ENCODE data around the gene CCNK. TPM values are rescaled to one million over a fixed set of nuclear protein-coding genes. Genes with fewer than 3 reads are reported as not detected.

The CCNK gene
- total RNA-seq, 4 donors from 2014 or later: 15.0 to 35.3 (median 19.1) TPM

DNA sequence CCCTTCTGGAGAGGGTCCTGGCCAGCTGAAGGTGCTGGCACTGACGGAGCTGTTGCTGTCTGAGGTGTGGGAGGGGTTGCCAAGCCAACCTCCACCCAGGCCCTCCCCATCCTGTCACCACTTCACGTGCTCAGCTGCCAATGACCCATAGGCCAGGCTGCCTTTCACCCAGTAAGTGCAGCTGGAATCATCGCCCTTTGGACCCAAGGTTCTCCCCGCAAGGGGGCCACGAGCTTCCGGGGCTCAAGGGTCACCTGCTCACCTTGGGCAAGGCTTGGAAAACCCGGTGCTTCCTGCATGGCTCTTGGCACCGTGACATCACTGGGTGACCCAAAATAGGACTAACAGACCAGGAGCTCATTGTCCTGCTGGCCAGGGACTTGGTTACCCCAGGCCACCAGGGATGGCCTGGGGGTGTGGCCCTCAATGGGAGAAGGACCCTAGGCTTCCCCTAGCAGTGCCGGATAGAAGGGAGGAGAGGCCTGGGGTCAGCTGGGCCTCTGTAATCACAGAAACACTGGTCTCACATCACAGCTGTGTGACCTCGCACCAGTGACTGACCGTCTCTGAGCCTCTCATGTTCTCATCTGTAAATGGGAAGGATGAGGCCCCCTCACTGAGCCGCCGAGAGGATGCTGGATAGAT, 71.5 kb downstream of the CCNK start:
- no peak overlapping the region for H3K27ac ChIP-seq
- no peak for DNase-seq
- ATAC-seq: no peak

DNA sequence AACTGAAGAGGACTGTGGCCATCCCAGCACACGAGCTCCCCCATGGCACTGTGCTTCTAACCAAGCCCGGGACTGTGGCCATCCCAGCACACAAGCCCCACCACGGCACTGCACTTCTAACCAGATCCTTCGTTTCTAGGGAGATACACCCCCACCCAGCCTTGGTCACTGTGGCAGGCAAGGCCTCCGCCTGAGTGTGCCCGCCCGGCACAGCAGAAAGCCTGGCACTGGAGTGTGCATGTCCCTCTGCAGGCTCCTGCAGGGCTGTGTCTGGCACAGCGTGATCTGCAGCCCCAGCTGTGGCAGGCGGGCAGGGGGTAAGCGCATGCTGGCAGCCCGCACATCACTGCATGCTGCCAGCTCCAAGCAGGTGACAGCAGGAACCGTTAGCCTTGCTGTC, 73.0 kb downstream of the CCNK start:
- Histone ChIP-seq H3K9me3 (no peaks in the 10 kb centered on the region), H3K4me1 (no peaks in the 10 kb centered on the region), H3K36me3 (no peaks in the 10 kb centered on the region), H3K27me3 (no peaks in the 10 kb centered on the region), H3K27ac (no peak overlapping the region), H3K4me3 (no peak overlapping the region)
- in situ Hi-C loops (cut with MboI; ENCODE audit: low sequenced_read_pairs in 4 of 4) (no loop called here), intact Hi-C loops (cut with DNase I; ENCODE audit: low total_unique reads) (no loop called here)
- DNase-seq: no peak
- ATAC-seq: no peak
- no peak for TF ChIP-seq POLR2A (IDR thresholded peaks at IDR 0.05)
- TF ChIP-seq, protein P1, sequence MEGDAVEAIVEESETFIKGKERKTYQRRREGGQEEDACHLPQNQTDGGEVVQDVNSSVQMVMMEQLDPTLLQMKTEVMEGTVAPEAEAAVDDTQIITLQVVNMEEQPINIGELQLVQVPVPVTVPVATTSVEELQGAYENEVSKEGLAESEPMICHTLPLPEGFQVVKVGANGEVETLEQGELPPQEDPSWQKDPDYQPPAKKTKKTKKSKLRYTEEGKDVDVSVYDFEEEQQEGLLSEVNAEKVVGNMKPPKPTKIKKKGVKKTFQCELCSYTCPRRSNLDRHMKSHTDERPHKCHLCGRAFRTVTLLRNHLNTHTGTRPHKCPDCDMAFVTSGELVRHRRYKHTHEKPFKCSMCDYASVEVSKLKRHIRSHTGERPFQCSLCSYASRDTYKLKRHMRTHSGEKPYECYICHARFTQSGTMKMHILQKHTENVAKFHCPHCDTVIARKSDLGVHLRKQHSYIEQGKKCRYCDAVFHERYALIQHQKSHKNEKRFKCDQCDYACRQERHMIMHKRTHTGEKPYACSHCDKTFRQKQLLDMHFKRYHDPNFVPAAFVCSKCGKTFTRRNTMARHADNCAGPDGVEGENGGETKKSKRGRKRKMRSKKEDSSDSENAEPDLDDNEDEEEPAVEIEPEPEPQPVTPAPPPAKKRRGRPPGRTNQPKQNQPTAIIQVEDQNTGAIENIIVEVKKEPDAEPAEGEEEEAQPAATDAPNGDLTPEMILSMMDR (IDR thresholded peaks at IDR 0.05 in 4 of 5, conservative IDR thresholded peaks at IDR 0.05 in 1 of 5): no peak

More for the DNA sequence above, 71.5 kb downstream of the CCNK start:
- intact Hi-C loops (cut with DNase I; ENCODE audit: low total_unique reads) (no loop called here), in situ Hi-C loops (cut with MboI; ENCODE audit: low sequenced_read_pairs in 4 of 4) (no loop called here)
- Histone ChIP-seq H3K36me3 (no peaks in the 10 kb centered on the region), H3K4me3 (no peak overlapping the region), H3K9me3 (no peaks in the 10 kb centered on the region), H3K4me1 (no peaks in the 10 kb centered on the region), H3K27me3 (no peaks in the 10 kb centered on the region)
- TF ChIP-seq, protein P1 (IDR thresholded peaks at IDR 0.05 in 4 of 5, conservative IDR thresholded peaks at IDR 0.05 in 1 of 5): no peak

DNA sequence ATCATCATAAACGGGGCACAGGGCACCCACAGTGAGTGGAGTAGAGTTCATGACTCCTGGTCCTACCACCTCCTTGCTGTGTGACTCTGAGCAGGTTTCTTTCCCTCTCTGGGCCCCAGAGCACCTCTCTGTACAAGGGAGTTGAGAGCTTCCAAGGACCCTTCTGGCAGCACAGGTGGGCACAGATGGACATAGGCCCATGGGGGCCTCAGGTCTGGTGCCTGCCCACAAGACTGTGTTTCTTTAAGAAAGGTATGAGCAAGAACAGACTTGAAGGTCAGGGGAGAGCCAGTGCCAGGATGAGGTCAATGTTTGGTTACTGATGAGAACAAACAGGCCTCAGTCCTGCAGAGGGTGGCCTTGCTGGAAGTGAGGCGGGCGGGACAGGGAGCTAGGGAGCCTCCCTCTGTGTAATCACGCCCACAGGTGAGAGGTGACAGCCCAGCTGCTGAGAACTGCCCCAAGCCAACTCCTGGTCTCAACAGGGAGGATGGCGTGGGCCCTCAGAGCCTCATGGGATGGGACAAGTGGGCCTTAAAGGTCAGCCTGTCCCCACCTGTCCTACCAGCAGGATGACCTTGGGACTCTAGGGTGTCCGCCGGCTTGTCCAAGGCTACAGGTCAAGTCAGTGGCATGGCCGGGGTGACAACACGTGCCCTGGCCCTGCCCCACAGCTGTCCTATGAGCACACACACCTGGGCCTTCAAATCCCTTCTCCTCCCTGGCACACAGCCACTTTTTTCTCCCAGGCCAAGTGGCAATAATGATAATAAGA, 73.7 kb downstream of the CCNK start:
- no peaks in the 10 kb centered on the region for H3K27me3 ChIP-seq
- H3K27ac ChIP-seq: no peak overlapping the region
- no peak overlapping the region for H3K4me3 ChIP-seq
- intact Hi-C loops (cut with DNase I; ENCODE audit: low total_unique reads) (no loop called here), in situ Hi-C loops (cut with MboI; ENCODE audit: low sequenced_read_pairs in 4 of 4) (no loop called here)
- TF ChIP-seq, protein P1 (IDR thresholded peaks at IDR 0.05 in 4 of 5, conservative IDR thresholded peaks at IDR 0.05 in 1 of 5): no peak
- TF ChIP-seq POLR2A (IDR thresholded peaks at IDR 0.05): no peak
- no peaks in the 10 kb centered on the region for H3K36me3 ChIP-seq
- ATAC-seq (no peak), DNase-seq (no peak)
- H3K9me3 ChIP-seq: no peaks in the 10 kb centered on the region
- H3K4me1 ChIP-seq: no peaks in the 10 kb centered on the region

GRCh38 chr14:99556134-99556791, 75.1 kb downstream of the CCNK start:
- DNase-seq: no peak
- no peak overlapping the region for H3K4me3 ChIP-seq
- H3K27ac ChIP-seq: no peak overlapping the region
- peaks cover 3 to 9% of the 10 kb centered on the region in 2 donors for H3K4me1 ChIP-seq
- no peaks in the 10 kb centered on the region for H3K36me3 ChIP-seq
- ATAC-seq: no peak
- intact Hi-C loops (cut with DNase I; ENCODE audit: low total_unique reads): no loop called here
- no peaks in the 10 kb centered on the region for H3K27me3 ChIP-seq
- no peaks in the 10 kb centered on the region for H3K9me3 ChIP-seq
- in situ Hi-C loops (cut with MboI; ENCODE audit: low sequenced_read_pairs in 4 of 4): no loop called here
- TF ChIP-seq, protein P1 (IDR thresholded peaks at IDR 0.05 in 4 of 5, conservative IDR thresholded peaks at IDR 0.05 in 1 of 5): no peak
- TF ChIP-seq POLR2A (IDR thresholded peaks at IDR 0.05): no peak
